IMR-90 (cell line): ENCODE data around the gene CMIP. TPM values are rescaled to one million over a fixed set of nuclear protein-coding genes. Genes with fewer than 3 reads are reported as not detected.

Source experiments
- ATAC-seq: fragments of 200-7000 bp; cut with Tn5 transposase; 2 replicates; pipeline ENCODE4 v1.9.1; 2020; ENCODE audit warnings: low read depth, mild to moderate bottlenecking, moderate library complexity
- BruUV-seq: library from RNA; stranded (reverse); fragments of 400-500 nt; replicated peaks from 2 replicates; lab custom pipeline; 2021; lab: Mats Ljungman, UMichigan
- CTCF ChIA-PET: fragments of 300-600 bp; formaldehyde crosslinking; extraction: SDS; loops from one replicate; lab custom pipeline; 2021; ENCODE audit warnings: antibody characterized with exemption; lab: Yijun Ruan, JAX
- POLR2A ChIA-PET: fragments of 300-600 bp; sonication (Branson Sonifier 250); formaldehyde crosslinking; loops from one replicate; lab custom pipeline; 2022; ENCODE audit warnings: antibody characterized with exemption; ENCODE audit not compliant: unreplicated experiment; lab: Charles Lee
- DNase-seq: peaks from one replicate; pipeline ENCODE4 v3.0.0; 2013
- H2AFZ ChIP-seq: replicated peaks from 2 replicates; pipeline ENCODE3; 2013; ENCODE audit warnings: low read length, mild to moderate bottlenecking; ENCODE audit not compliant: poor library complexity
- H2AK5ac ChIP-seq: 2 replicates; pipeline ENCODE4 v1.6.1; 2013; ENCODE audit warnings: low read depth, low read length, inconsistent platforms
- H2AK9ac ChIP-seq: replicated peaks from 2 replicates; pipeline ENCODE3; 2013; ENCODE audit warnings: mild to moderate bottlenecking, low read depth, low read length, moderate library complexity; ENCODE audit not compliant: poor library complexity
- H2BK120ac ChIP-seq: 2 replicates; pipeline ENCODE4 v1.6.1; 2013; ENCODE audit warnings: low read depth, low read length, inconsistent platforms
- H2BK15ac ChIP-seq: 3 replicates; pipeline ENCODE4 v1.6.1; 2013; ENCODE audit warnings: low read depth, low read length, inconsistent platforms
- H2BK20ac ChIP-seq: 2 replicates; pipeline ENCODE4 v1.6.1; 2013; ENCODE audit warnings: low read depth, mild to moderate bottlenecking, inconsistent platforms, low read length, moderate library complexity
- H2BK5ac ChIP-seq: 2 replicates; pipeline ENCODE4 v1.6.1; 2013; ENCODE audit warnings: mild to moderate bottlenecking, low read depth, low read length, inconsistent platforms; ENCODE audit not compliant: poor library complexity, severe bottlenecking
- H3K14ac ChIP-seq: replicated peaks from 2 replicates; pipeline ENCODE4 v1.6.1; 2013; ENCODE audit warnings: low read depth, low read length, inconsistent platforms
- H3K18ac ChIP-seq: 2 replicates; pipeline ENCODE4 v1.6.1; 2013; ENCODE audit warnings: low read depth, low read length, control low read depth
- H3K23ac ChIP-seq: 2 replicates; pipeline ENCODE4 v1.6.1; 2013; ENCODE audit warnings: low read depth, low read length, inconsistent platforms
- H3K27ac ChIP-seq: 2 replicates; pipeline ENCODE4 v1.5.1; 2013; ENCODE audit warnings: mild to moderate bottlenecking, control low read depth, low read length; ENCODE audit not compliant: insufficient read depth
- H3K27me3 ChIP-seq: 2 replicates; pipeline ENCODE4 v1.6.1; 2013; ENCODE audit warnings: low read length; ENCODE audit not compliant: control insufficient read depth, insufficient read depth
- H3K36me3 ChIP-seq: 2 replicates; pipeline ENCODE4 v1.6.1; 2013; ENCODE audit warnings: low read length, mixed read lengths; ENCODE audit not compliant: control insufficient read depth, insufficient read depth
- H3K4ac ChIP-seq: 2 replicates; pipeline ENCODE4 v1.6.1; 2013; ENCODE audit warnings: low read depth, low read length, inconsistent platforms
- H3K4me1 ChIP-seq: 2 replicates; pipeline ENCODE4 v1.6.1; 2013; ENCODE audit warnings: low read length, mixed read lengths; ENCODE audit not compliant: control insufficient read depth, insufficient read depth
- H3K4me2 ChIP-seq: 2 replicates; pipeline ENCODE4 v1.6.1; 2013; ENCODE audit warnings: low read depth, mild to moderate bottlenecking, control low read depth, low read length, moderate library complexity
- H3K4me3 ChIP-seq: 2 replicates; pipeline ENCODE4 v1.5.1; 2013; ENCODE audit warnings: low read depth, mild to moderate bottlenecking, control low read depth, low read length, moderate library complexity; ENCODE audit not compliant: insufficient read depth
- H3K56ac ChIP-seq: 2 replicates; pipeline ENCODE4 v1.6.1; 2013; ENCODE audit warnings: low read length, inconsistent platforms; ENCODE audit not compliant: insufficient read depth; ENCODE audit errors: extremely low read depth
- H3K79me1 ChIP-seq, 2 experiments: 2 replicates each; pipeline ENCODE4 v1.6.1; 2013; ENCODE audit warnings: low read length in 2 of 2, inconsistent platforms in 1 of 2, low read depth in 1 of 2
- H3K9ac ChIP-seq: 2 replicates; pipeline ENCODE4 v1.6.1; 2013; ENCODE audit warnings: low read depth, low read length, control low read depth
- H3K9me1 ChIP-seq: 2 replicates; pipeline ENCODE4 v1.6.1; 2013; ENCODE audit warnings: low read length, inconsistent platforms; ENCODE audit not compliant: insufficient read depth
- H3K9me3 ChIP-seq: 2 replicates; pipeline ENCODE4 v1.6.1; 2013; ENCODE audit warnings: low read length; ENCODE audit not compliant: control insufficient read depth, insufficient read depth
- H4K20me1 ChIP-seq: 2 replicates; pipeline ENCODE4 v1.6.1; 2013; ENCODE audit warnings: low read length, inconsistent platforms; ENCODE audit not compliant: insufficient read depth
- H4K5ac ChIP-seq: 2 replicates; pipeline ENCODE4 v1.6.1; 2013; ENCODE audit warnings: mild to moderate bottlenecking, low read depth, low read length, control low read depth
- H4K8ac ChIP-seq, 2 experiments: 2 replicates each; pipeline ENCODE4 v1.6.1; 2013; ENCODE audit warnings: low read depth in 2 of 2, low read length in 2 of 2, control low read depth in 1 of 2, inconsistent platforms in 1 of 2
- H4K91ac ChIP-seq: 2 replicates; pipeline ENCODE4 v1.6.1; 2013; ENCODE audit warnings: low read depth, low read length, inconsistent platforms; ENCODE audit not compliant: insufficient read depth
- BHLHE40 ChIP-seq: fragments of 150-350 bp; IDR thresholded peaks from 2 replicates; pipeline ENCODE4 v1.6.1; 2016; ENCODE audit warnings: mild to moderate bottlenecking, low read depth, low read length
- CHD1 ChIP-seq: IDR thresholded peaks from 2 replicates; pipeline ENCODE4 v1.6.1; 2012; ENCODE audit warnings: low read depth, low read length, improper control_type of control experiment
- MAFK ChIP-seq: IDR thresholded peaks from 2 replicates; pipeline ENCODE4 v1.6.1; 2012; ENCODE audit warnings: low read depth, low read length, improper control_type of control experiment
- MXI1 ChIP-seq: IDR thresholded peaks from 2 replicates; pipeline ENCODE4 v1.6.1; 2012; ENCODE audit warnings: low read depth, mild to moderate bottlenecking, low read length, moderate library complexity, borderline replicate concordance
- POLR2A ChIP-seq: IDR thresholded peaks from 2 replicates; pipeline ENCODE4 v1.6.1; 2012; ENCODE audit warnings: mild to moderate bottlenecking, low read depth, low read length
- RAD21 ChIP-seq: IDR thresholded peaks from 2 replicates; pipeline ENCODE4 v1.6.1; 2012; ENCODE audit warnings: low read length, improper control_type of control experiment
- RCOR1 ChIP-seq: IDR thresholded peaks from 2 replicates; pipeline ENCODE4 v1.6.1; 2012; ENCODE audit warnings: mild to moderate bottlenecking, low read length, improper control_type of control experiment; ENCODE audit not compliant: insufficient replicate concordance
- RFX5 ChIP-seq: IDR thresholded peaks from 2 replicates; pipeline ENCODE4 v1.8.0; 2012; ENCODE audit warnings: low read depth, mild to moderate bottlenecking, low read length, moderate library complexity
- SMC3 ChIP-seq: fragments of 150-350 bp; IDR thresholded peaks from 2 replicates; pipeline ENCODE4 v1.6.1; 2016; ENCODE audit warnings: low read depth, mild to moderate bottlenecking, antibody characterized with exemption, low read length, moderate library complexity
- USF2 ChIP-seq: fragments of 150-350 bp; IDR thresholded peaks from 2 replicates; pipeline ENCODE4 v1.6.1; 2017; ENCODE audit warnings: mild to moderate bottlenecking, antibody characterized with exemption, low read length, low read depth
- WGBS, 2 experiments: methylation state at CpG; one replicate each; pipeline versions ENCODE4 v1.1.5 to v1.1.7; 2013; ENCODE audit warnings: missing lambda C conversion rate in 2 of 2; ENCODE audit not compliant: insufficient read length in 1 of 2; ENCODE audit errors: extremely low coverage in 2 of 2; 5-methylcytosine and 5-hydroxymethylcytosine counted together
- dilution Hi-C: fragments of 300-500 bp; cut with HindIII; formaldehyde crosslinking; loops from one replicate; pipeline ENCODE4 v1.14.3; 2018; ENCODE audit warnings: low sequenced_read_pairs; ENCODE audit not compliant: unreplicated experiment
- in situ Hi-C: fragments of 300-500 bp; cut with MboI; formaldehyde crosslinking; loops from 3 replicates; pipeline ENCODE4 v1.14.3; 2019; ENCODE audit warnings: low sequenced_read_pairs, inconsistent platforms, mixed read lengths
- intact Hi-C: fragments of 100-400 bp; cut with micrococcal nuclease; formaldehyde crosslinking; loops from 2 replicates; pipeline ENCODE4 v1.10.0; 2022
- polyA plus RNA-seq, 3 experiments: library from polyadenylated mRNA; depleted of rRNA; stranded (reverse); fragments of >200 nt; gene quantifications; 2 replicates each; pipeline ENCODE4 v1.2.3, GENCODE V29; 2012; ENCODE audit warnings: low replicate concordance in 1 of 3
- total RNA-seq: library from RNA; depleted of rRNA; stranded (reverse); fragments of >200 nt; gene quantifications from 2 replicates; pipeline ENCODE4 v1.2.3, GENCODE V29; 2012
- TF ChIP-seq, protein P1 (sequence below): fragments of 150-350 bp; IDR thresholded peaks from 2 replicates; pipeline ENCODE4 v1.6.1; 2016; ENCODE audit warnings: low read depth, mild to moderate bottlenecking, low read length, moderate library complexity, borderline replicate concordance

The CMIP gene
- total and polyA plus RNA-seq, 2 of the 4 experiments (the other 2 are of a cell fraction) = 3.2 to 11.6 TPM

- TF ChIP-seq RFX5 (no peak), BHLHE40 (no peak)
Observed at GRCh38 chr16:81679721-81680430, 235.3 kb downstream of the CMIP start (continued).

DNA sequence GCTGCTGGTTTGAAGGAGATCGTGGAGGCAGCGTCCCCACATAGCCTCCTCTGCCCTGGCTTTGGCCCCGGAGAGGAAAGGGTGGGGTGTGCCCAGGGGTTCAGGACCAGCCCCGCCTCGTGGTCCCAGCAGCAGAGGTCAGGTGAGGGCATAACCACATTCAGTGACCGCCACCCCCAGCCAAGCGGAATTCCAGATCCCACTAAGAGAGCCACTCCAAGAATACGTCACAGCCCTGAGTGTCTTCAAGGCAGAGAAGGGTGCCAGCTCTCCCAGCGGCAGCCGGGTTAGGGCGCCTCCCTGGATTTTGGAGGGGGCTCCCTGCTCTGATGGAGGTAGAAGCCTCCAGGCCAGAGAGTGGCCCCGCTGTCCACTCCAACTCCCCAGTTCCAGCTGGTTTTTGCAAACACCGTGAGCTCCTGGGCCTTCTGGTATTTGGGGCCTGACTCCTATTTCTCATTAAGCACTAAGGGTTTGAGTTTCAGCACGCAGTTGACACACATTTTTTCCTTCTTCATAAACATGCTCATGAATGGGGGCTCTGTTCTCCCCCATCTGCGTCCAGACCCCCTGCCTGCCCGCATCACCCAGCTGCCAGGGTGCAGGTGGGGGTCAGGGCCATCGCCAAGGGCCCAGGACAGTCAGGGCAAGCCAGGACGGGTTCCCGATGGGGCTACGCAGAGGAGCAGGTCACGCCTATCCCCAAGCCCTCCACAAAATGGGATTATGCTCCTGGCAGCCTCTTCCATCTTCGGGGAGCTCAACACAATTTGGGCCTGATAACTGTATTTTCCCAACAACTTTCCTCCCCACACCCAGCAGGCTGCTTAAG is 236.1 kb downstream of the CMIP start:
- WGBS, 2 experiments = 87% methylated on average over 5 of the region's 22 CpGs; no CpG with 5 or more reads in 1 of the 2 experiments
- ChIA-PET POLR2A (no interaction called here), CTCF (no interaction called here)
- Histone ChIP-seq H4K20me1 (peaks cover 53% of the 10 kb centered on the region), H2BK120ac (no peak overlapping the region), H2BK15ac (no peak overlapping the region), H3K27ac (no peak overlapping the region), H3K9me1 (no peaks in the 10 kb centered on the region; the same call in 1 of the 2 replicates), H2BK5ac (no peak overlapping the region), H3K4me2 (no peak overlapping the region), H3K4ac (no peak overlapping the region), H3K56ac (no peak overlapping the region), H3K14ac (no peak overlapping the region), H3K9ac (no peak overlapping the region), H2BK20ac (no peak overlapping the region), H3K79me1 (peaks cover 0 to 5% of the 10 kb centered on the region in 2 experiments; a peak in 1 of 4 replicates), H3K23ac (no peak overlapping the region), H3K18ac (no peak overlapping the region), H4K5ac (no peak overlapping the region), H2AFZ (peak overlapping the region; percentile 23), H4K91ac (no peak overlapping the region), H4K8ac (no peak overlapping the region), H3K4me1 (no peaks in the 10 kb centered on the region), H3K4me3 (no peak overlapping the region), H3K27me3 (no peaks in the 10 kb centered on the region), H3K9me3 (no peaks in the 10 kb centered on the region), H2AK9ac (no peak overlapping the region), H2AK5ac (no peak overlapping the region), H3K36me3 (peaks cover 26% of the 10 kb centered on the region)
- no TSS peak for BruUV-seq
- intact Hi-C loops (no loop called here), in situ Hi-C loops (no loop called here), dilution Hi-C loops (no loop called here)
- DNase-seq (no peak), ATAC-seq (no peak)
- TF ChIP-seq RAD21 (no peak), RCOR1 (no peak), BHLHE40 (no peak), SMC3 (no peak), RFX5 (no peak), POLR2A (no peak), CHD1 (no peak), USF2 (no peak), MAFK (no peak), MXI1 (no peak)
- TF ChIP-seq, protein P1, sequence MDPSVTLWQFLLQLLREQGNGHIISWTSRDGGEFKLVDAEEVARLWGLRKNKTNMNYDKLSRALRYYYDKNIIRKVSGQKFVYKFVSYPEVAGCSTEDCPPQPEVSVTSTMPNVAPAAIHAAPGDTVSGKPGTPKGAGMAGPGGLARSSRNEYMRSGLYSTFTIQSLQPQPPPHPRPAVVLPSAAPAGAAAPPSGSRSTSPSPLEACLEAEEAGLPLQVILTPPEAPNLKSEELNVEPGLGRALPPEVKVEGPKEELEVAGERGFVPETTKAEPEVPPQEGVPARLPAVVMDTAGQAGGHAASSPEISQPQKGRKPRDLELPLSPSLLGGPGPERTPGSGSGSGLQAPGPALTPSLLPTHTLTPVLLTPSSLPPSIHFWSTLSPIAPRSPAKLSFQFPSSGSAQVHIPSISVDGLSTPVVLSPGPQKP = no peak
